Keratinocyte (primary cell): ENCODE data around the gene PPY. TPM values are rescaled to one million over a fixed set of nuclear protein-coding genes. Genes with fewer than 3 reads are reported as not detected.
A peak's percentile ranks its signal among the peaks of the same experiment; 100 is the strongest.

Experiments
- DNase-seq: peaks from one replicate; pipeline ENCODE4 v3.0.0-alpha.2; 2011; ENCODE audit warnings: low read depth, missing footprints, low spot score
- FAIRE-seq: peaks from 2 replicates; lab custom pipeline; 2011; peaks lifted over from hg19 to GRCh38; lab: Jason Lieb, UNC
- H2AFZ ChIP-seq: 2 replicates; pipeline ENCODE4 v1.6.0; 2012; ENCODE audit warnings: low read length, control low read depth, inconsistent platforms; ENCODE audit not compliant: control insufficient read depth
- H3K27ac ChIP-seq: 2 replicates; pipeline ENCODE4 v1.5.1; 2011; ENCODE audit warnings: low read length; ENCODE audit not compliant: control insufficient read depth, insufficient read depth
- H3K27me3 ChIP-seq: 3 replicates; pipeline ENCODE4 v1.6.0; 2011; ENCODE audit warnings: low read length; ENCODE audit not compliant: control insufficient read depth, insufficient read depth; ENCODE audit errors: extremely low read depth
- H3K36me3 ChIP-seq, 2 experiments: 2 replicates in 1 of 2; 3 replicates in 1 of 2; pipeline ENCODE4 v1.5.1; 2011; ENCODE audit warnings: low read length in 2 of 2, mild to moderate bottlenecking in 1 of 2; ENCODE audit not compliant: control insufficient read depth in 2 of 2, insufficient read depth in 2 of 2; ENCODE audit errors: extremely low read depth in 1 of 2
- H3K4me1 ChIP-seq: 3 replicates; pipeline ENCODE4 v1.5.1; 2011; ENCODE audit warnings: low read length; ENCODE audit not compliant: control insufficient read depth, insufficient read depth; ENCODE audit errors: extremely low read depth
- H3K4me2 ChIP-seq: 3 replicates; pipeline ENCODE4 v1.6.0; 2011; ENCODE audit warnings: low read depth, low read length; ENCODE audit not compliant: control insufficient read depth, insufficient read depth; ENCODE audit errors: extremely low read depth
- H3K4me3 ChIP-seq, 3 experiments: fragments of 200-600 bp in 1 of 3; sonication (generic) in 1 of 3; 2 replicates in 2 of 3; 3 replicates in 1 of 3; pipeline ENCODE4 v1.5.1; 2011 to 2016; ENCODE audit warnings: low read length in 3 of 3, mild to moderate bottlenecking in 3 of 3, control low read depth in 2 of 3, inconsistent platforms in 1 of 3, low read depth in 1 of 3, mixed read lengths in 1 of 3, mixed run types in 1 of 3, moderate library complexity in 1 of 3; ENCODE audit not compliant: control insufficient read depth in 2 of 3, insufficient read depth in 2 of 3; ENCODE audit errors: extremely low read depth in 1 of 3
- H3K79me2 ChIP-seq: 2 replicates; pipeline ENCODE4 v1.6.0; 2012; ENCODE audit warnings: low read length; ENCODE audit not compliant: control insufficient read depth, insufficient read depth
- H3K9ac ChIP-seq: 3 replicates; pipeline ENCODE4 v1.6.0; 2011; ENCODE audit warnings: low read length; ENCODE audit not compliant: control insufficient read depth, insufficient read depth; ENCODE audit errors: extremely low read depth
- H3K9me1 ChIP-seq: 3 replicates; pipeline ENCODE4 v1.6.0; 2011; ENCODE audit warnings: low read length; ENCODE audit not compliant: control insufficient read depth, insufficient read depth; ENCODE audit errors: extremely low read depth
- H3K9me3 ChIP-seq: 2 replicates; pipeline ENCODE4 v1.5.1; 2012; ENCODE audit warnings: low read depth, low read length; ENCODE audit not compliant: control insufficient read depth
- H4K20me1 ChIP-seq: 3 replicates; pipeline ENCODE4 v1.6.0; 2011; ENCODE audit warnings: low read length; ENCODE audit not compliant: control insufficient read depth, insufficient read depth; ENCODE audit errors: extremely low read depth
- CTCF ChIP-seq, 3 experiments: IDR thresholded peaks in 1 of 3; conservative IDR thresholded peaks in 1 of 3; optimal IDR thresholded peaks in 1 of 3; 2 replicates in 2 of 3; 3 replicates in 1 of 3; pipeline versions ENCODE3 to v1.5.1; 2011; ENCODE audit warnings: low read length in 3 of 3, mild to moderate bottlenecking in 3 of 3, moderate library complexity in 2 of 3, control low read depth in 1 of 3, inconsistent platforms in 1 of 3; ENCODE audit not compliant: insufficient read depth in 2 of 3; ENCODE audit errors: extremely low read depth in 1 of 3
- EZH2 ChIP-seq: IDR thresholded peaks from one replicate; pipeline ENCODE4 v1.6.1; 2012; ENCODE audit warnings: inconsistent platforms, mild to moderate bottlenecking, low read length, moderate library complexity
- dilution Hi-C: fragments of 300-500 bp; cut with MboI; formaldehyde crosslinking; loops from one replicate; pipeline ENCODE4 v1.7.0; 2020; ENCODE audit warnings: low sequenced_read_pairs; ENCODE audit not compliant: extremely low pct_ligation_motif_present
- polyA plus RNA-seq, 5 experiments: library from polyadenylated mRNA; depleted of rRNA in 3 of 5; stranded (reverse) in 3 of 5; stranded (forward) in 1 of 5; unstranded in 1 of 5; fragments of >200 nt; gene quantifications; 1 replicate in 1 of 5; 2 replicates in 3 of 5; 3 replicates in 1 of 5; pipeline versions ENCODE4 v1.2.1 to v1.2.3, GENCODE V29; 2011 to 2012; ENCODE audit warnings: missing spikeins in 2 of 5, low read depth in 1 of 5, low replicate concordance in 1 of 5

The PPY gene
- polyA plus RNA-seq, 1 donor (not counting 4 experiments of a cell fraction or from before 2014, with no cell fraction given) = not detected

DNA sequence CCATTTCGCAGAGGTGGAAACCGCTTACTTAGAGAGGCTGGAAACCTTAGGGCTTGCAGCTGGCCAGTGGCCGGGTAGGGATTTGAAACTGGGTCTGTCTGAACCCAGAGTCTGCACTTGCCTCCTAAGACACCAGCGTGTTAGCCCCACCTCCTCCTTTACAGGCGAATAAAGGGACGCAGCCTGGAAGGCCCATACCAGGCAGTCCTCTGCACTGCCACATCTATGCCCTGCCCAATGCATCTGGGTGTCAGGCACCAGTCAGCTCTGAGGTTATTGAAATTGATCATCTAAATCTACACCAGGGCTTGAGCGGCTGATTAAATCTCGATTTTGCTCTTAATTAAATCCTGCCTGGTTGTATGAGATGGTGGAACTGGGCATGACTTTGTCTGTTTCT lies 42.2 kb upstream of the PPY start:
- no peak for DNase-seq
- Histone ChIP-seq H2AFZ (no peak overlapping the region), H3K9me3 (no peaks in the 10 kb centered on the region), H3K36me3 (no peaks in the 10 kb centered on the region), H3K4me2 (peak overlapping the region; percentile 60), H3K4me3 (no peak overlapping the region), H3K9ac (no peak overlapping the region), H3K9me1 (no peaks in the 10 kb centered on the region), H3K27ac (no peak overlapping the region), H3K4me1 (no peaks in the 10 kb centered on the region), H4K20me1 (no peaks in the 10 kb centered on the region), H3K79me2 (no peaks in the 10 kb centered on the region), H3K27me3 (peaks cover 39% of the 10 kb centered on the region)
- dilution Hi-C loops = no loop called here
- TF ChIP-seq CTCF (optimal IDR thresholded peaks at IDR 0.05 in 1 of 3, IDR thresholded peaks at IDR 0.05 in 1 of 3, conservative IDR thresholded peaks at IDR 0.05 in 1 of 3; ENCODE audit: extremely low read depth in 1 of 3, insufficient read depth in 2 of 3, low read length in 3 of 3) = no peak
- no peak for TF ChIP-seq EZH2
- no peak for FAIRE-seq

GRCh38 chr17:43983515-43984411 lies 41.5 kb upstream of the PPY start:
- Histone ChIP-seq H3K9ac (no peak overlapping the region), H3K36me3 (no peaks in the 10 kb centered on the region), H3K4me3 (peak overlapping the region; percentile 20 to 46 (median 35)), H4K20me1 (no peaks in the 10 kb centered on the region), H3K27me3 (peaks cover 43% of the 10 kb centered on the region), H3K4me2 (peak overlapping the region; percentile 60), H3K9me3 (no peaks in the 10 kb centered on the region), H3K9me1 (no peaks in the 10 kb centered on the region), H3K4me1 (no peaks in the 10 kb centered on the region), H3K27ac (no peak overlapping the region), H2AFZ (peak overlapping the region; percentile 30), H3K79me2 (no peaks in the 10 kb centered on the region)
- DNase-seq = no peak
- TF ChIP-seq CTCF (optimal IDR thresholded peaks at IDR 0.05 in 1 of 3, IDR thresholded peaks at IDR 0.05 in 1 of 3, conservative IDR thresholded peaks at IDR 0.05 in 1 of 3; ENCODE audit: extremely low read depth in 1 of 3, insufficient read depth in 2 of 3, low read length in 3 of 3) = peak; percentile 13 to 39 (median 31)
- TF ChIP-seq EZH2 = no peak
- no peak for FAIRE-seq
- dilution Hi-C loops = no loop called here
